ENCODE measurements around the gene SLC25A23. TPM values are rescaled to one million over a fixed set of nuclear protein-coding genes. Genes with fewer than 3 reads are reported as not detected.

The SLC25A23 gene
- total RNA-seq, 1 donor from 2014 or later, result 36.9 TPM

GRCh38 chr19:6425732-6426620, 33.6 kb downstream of the SLC25A23 start:
- TF ChIP-seq CTCF (IDR thresholded peaks at IDR 0.05; ENCODE audit: insufficient read depth, low read length, severe bottlenecking), result peak; percentile 19
- FAIRE-seq (no peak), DNase-seq (ENCODE audit: low read depth) (no peak)
- Histone ChIP-seq H3K27me3 (ENCODE audit: control insufficient read depth, insufficient read depth, low read length) (no peaks in the 10 kb centered on the region), H3K4me3 (ENCODE audit: low read depth, low read length) (peak overlapping the region; percentile 26), H3K36me3 (ENCODE audit: control insufficient read depth, insufficient read depth, low read length) (peaks cover 7% of the 10 kb centered on the region)

- FAIRE-seq, result peak; percentile 100
- H3K4me3 ChIP-seq (ENCODE audit: low read depth, low read length), result peak overlapping the region; percentile 66
- H3K27me3 ChIP-seq (ENCODE audit: control insufficient read depth, insufficient read depth, low read length), result no peaks in the 10 kb centered on the region
- DNase-seq (ENCODE audit: low read depth), result peak; percentile 100
- no peak for TF ChIP-seq CTCF (IDR thresholded peaks at IDR 0.05; ENCODE audit: insufficient read depth, low read length, severe bottlenecking)
- H3K36me3 ChIP-seq (ENCODE audit: control insufficient read depth, insufficient read depth, low read length), result peaks cover 13% of the 10 kb centered on the region
Observed at GRCh38 chr19:6424939-6425731, 34.5 kb downstream of the SLC25A23 start.

- no peak for FAIRE-seq
- no peak for DNase-seq (ENCODE audit: low read depth)
- Histone ChIP-seq H3K27me3 (ENCODE audit: control insufficient read depth, insufficient read depth, low read length) (no peaks in the 10 kb centered on the region), H3K4me3 (ENCODE audit: low read depth, low read length) (peak within 1 kb of the TSS; percentile 66), H3K36me3 (ENCODE audit: control insufficient read depth, insufficient read depth, low read length) (peaks cover 18% of the 10 kb centered on the region)
- no peak for TF ChIP-seq CTCF (IDR thresholded peaks at IDR 0.05; ENCODE audit: insufficient read depth, low read length, severe bottlenecking)
Observed at GRCh38 chr19:6424195-6424938, 35.2 kb downstream of the SLC25A23 start, which contains the start of gene KHSRP. Gene KHSRP, minus strand, starts transcription at chr19:6424811. Its CDS starts 110 bp downstream, at chr19:6424701.

- Histone ChIP-seq H3K4me3 (ENCODE audit: low read depth, low read length) (peak overlapping the region; percentile 66), H3K36me3 (ENCODE audit: control insufficient read depth, insufficient read depth, low read length) (peaks cover 22% of the 10 kb centered on the region), H3K27me3 (ENCODE audit: control insufficient read depth, insufficient read depth, low read length) (no peaks in the 10 kb centered on the region)
- FAIRE-seq (no peak), DNase-seq (ENCODE audit: low read depth) (peak; percentile 33)
- no peak for TF ChIP-seq CTCF (IDR thresholded peaks at IDR 0.05; ENCODE audit: insufficient read depth, low read length, severe bottlenecking)
Observed at GRCh38 chr19:6423499-6424194, 35.9 kb downstream of the SLC25A23 start.

Data from bronchial epithelial cell (primary cell).